ENCODE measurements around the gene MTERF4.

DNA sequence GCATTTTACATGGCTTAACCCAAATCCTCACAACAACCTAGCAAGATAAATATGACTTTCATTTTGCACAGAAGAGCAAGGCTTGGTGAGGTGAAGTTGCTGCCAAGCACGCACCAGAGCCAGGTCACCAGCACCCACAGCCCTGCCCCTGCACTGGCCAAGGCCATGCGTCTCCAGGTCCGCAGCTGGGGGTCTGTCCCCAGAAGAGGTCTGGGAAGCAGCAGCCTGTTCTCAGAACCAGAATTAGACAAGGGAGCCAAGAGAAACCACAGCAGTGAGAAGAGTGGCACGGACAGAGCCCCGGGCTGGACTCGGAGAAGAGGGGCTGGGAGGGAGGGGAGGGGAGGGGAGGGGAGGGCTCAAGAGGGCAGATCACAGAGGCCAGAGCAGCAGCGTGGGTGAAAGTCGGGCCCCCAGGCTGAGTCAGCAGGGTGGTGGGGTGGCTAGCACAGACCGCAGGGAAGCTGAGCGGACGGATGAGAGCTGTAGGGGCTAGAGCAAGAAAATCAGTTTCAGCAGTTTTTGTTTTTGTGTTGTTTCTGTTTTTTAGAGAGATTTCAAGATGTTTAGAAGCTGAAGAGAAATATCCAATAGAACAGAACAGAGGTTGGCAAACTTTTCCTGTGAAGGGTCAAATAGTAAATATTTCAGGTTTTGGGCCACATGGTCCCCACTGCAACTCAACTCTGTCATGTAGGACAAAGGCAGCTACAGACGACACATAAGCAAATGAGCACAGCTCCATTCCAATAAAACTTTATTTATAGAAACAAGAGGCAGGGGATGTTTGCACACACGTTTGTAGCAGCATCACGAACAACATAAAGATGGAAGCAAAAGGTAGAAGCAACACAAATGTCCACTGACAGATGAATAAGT, 7.4 kb upstream of the MTERF4 start:
- TF ChIP-seq, protein P1, sequence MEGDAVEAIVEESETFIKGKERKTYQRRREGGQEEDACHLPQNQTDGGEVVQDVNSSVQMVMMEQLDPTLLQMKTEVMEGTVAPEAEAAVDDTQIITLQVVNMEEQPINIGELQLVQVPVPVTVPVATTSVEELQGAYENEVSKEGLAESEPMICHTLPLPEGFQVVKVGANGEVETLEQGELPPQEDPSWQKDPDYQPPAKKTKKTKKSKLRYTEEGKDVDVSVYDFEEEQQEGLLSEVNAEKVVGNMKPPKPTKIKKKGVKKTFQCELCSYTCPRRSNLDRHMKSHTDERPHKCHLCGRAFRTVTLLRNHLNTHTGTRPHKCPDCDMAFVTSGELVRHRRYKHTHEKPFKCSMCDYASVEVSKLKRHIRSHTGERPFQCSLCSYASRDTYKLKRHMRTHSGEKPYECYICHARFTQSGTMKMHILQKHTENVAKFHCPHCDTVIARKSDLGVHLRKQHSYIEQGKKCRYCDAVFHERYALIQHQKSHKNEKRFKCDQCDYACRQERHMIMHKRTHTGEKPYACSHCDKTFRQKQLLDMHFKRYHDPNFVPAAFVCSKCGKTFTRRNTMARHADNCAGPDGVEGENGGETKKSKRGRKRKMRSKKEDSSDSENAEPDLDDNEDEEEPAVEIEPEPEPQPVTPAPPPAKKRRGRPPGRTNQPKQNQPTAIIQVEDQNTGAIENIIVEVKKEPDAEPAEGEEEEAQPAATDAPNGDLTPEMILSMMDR (IDR thresholded peaks at IDR 0.05; ENCODE audit: low read length) = no peak
- TF ChIP-seq EZH2 (optimal IDR thresholded peaks at IDR 0.05; ENCODE audit: low read depth, low read length) = no peak

All from MM.1S (cell line).